ENCODE measurements around the gene LRP6.

LRP6 gene

DNA sequence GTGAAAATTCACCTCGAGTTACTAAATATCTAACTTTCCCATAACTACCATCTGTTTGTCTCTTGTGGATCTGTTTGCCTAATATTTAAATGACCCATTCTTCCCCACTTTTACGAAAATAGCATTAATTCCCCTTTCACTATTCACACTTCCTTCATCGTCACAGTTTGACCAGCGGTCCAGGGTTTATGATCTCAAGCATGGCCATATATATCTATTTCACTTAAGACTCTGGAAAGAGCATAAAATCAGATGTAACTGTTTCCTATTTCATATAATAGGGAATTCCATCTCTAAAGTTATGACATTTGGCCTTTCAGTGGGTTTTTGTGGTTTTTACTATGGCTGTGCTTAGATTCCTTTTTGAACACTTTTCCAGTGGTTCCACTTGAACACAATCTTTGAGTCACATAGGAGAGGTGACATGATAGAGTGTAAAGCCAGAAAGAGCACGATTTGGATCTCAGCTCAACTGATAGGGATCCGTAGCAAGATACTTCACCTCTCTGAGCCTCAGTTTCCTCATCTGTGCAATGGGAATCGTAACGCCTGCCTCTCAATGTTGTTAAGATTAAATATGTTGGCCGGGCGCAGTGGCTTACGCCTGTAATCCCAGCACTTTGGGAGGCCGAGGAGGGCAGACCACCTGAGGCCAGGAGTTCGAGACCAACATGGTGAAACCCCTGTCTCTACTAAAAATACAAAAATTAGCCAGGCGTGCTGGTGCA lies 196.9 kb downstream of the LRP6 start:
- no peak for DNase-seq

DNA sequence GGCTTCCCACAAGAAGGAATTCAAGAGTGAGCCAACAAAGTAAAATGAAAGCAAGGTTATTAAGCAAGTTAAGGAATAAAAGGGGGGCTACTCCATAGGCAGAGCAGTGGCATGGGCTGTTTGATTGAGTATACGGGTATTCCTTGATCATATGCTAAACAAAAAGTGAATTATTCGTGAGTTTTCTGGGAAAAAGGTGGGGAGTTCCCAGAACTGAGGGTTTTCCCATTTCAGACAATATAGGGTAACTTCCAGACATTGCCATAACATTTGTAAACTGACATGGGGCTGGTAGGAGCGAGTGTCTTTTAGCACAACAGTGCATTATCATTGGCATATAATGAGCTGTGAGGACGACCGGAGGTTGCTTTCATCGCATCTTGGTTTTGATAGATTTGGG lies 198.1 kb downstream of the LRP6 start:
- DNase-seq = no peak
